ENCODE results near the gene TPRN. TPM values are rescaled to one million over a fixed set of nuclear protein-coding genes. Genes with fewer than 3 reads are reported as not detected.
A peak's percentile ranks its signal among the peaks of the same experiment; 100 is the strongest.

Gene TPRN
- total and polyA plus RNA-seq, 9 of the 15 experiments (the other 6 are each of a cell fraction or from before 2014, with no cell fraction given): 0.31 to 31.9 (median 4.4) TPM

DNA sequence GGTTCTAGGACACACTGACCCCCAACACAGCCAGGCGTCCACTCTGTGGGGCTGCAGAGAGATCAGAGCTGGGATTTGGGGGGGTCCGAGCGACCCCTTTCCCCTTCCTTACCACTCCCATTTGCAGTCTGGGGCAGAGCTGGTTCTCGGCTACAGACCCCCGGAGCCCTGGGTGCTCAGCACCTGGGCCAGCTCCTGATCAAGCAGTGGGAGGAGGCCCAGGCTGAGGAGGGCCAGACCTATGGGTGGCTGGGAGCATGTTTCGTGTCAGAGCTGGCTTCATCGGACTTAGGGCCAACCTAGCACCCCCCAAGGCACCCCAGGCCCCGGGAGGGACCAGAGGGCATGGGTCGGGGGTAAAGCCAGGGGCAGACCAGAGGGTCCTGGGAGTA, 54.0 kb downstream of the TPRN start (continued):
- TF ChIP-seq, protein P1, sequence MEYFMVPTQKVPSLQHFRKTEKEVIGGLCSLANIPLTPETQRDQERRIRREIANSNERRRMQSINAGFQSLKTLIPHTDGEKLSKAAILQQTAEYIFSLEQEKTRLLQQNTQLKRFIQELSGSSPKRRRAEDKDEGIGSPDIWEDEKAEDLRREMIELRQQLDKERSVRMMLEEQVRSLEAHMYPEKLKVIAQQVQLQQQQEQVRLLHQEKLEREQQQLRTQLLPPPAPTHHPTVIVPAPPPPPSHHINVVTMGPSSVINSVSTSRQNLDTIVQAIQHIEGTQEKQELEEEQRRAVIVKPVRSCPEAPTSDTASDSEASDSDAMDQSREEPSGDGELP (CRISPR knock-in tag; IDR thresholded peaks at IDR 0.05; ENCODE audit: borderline replicate concordance): no peak

DNA sequence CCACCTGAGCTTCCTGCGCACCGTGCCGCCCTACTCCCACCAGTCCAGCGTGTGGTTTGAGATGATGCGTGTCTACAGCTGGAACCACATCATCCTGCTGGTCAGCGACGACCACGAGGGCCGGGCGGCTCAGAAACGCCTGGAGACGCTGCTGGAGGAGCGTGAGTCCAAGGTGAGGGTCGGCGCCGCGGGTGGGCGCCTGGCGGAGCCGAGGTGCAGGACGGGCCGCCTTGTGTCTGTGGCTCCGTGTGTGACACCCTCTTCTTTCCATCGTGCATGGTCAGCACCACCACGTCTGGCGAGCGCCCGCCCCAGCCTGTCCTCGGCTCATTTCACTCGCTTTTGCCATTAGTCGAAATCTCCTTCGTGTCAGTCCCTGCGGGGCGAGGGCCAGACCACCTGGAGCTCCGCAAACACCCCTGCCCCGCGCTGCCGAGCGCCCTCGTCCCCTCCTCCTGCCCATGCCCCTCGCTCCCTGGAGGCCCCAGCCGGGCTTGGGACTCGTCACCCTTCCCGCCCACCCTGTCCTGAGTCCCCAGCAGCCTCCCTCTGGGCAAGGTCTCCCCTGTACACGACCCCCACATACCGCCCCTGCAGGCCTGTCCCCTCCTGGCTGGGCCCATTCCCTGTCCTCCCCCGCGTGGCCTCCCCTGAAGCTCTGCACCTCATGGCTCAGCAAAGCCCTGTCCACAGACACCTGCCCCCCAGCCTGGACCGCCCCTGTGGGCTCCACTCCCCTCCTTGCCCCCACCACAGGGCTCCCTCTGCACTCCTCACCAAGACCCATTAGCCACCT, 54.6 kb downstream of the TPRN start:
- H3K27ac ChIP-seq (ENCODE audit: extremely low read depth, low read depth, low read length): no peak overlapping the region
- no peaks in the 10 kb centered on the region for H3K36me3 ChIP-seq (ENCODE audit: control insufficient read depth, insufficient read depth, low read length)
- in situ Hi-C loops (cut with MboI): no loop called here
- peaks cover 14 to 30% of the 10 kb centered on the region in 2 experiments; a peak in 4 of 5 replicates for H3K27me3 ChIP-seq (ENCODE audit: control insufficient read depth in 2 of 2, insufficient read depth in 2 of 2, low read length in 2 of 2)
- no peak overlapping the region for H2AFZ ChIP-seq (ENCODE audit: low read depth, low read length)
- no peak overlapping the region for H3K4me3 ChIP-seq
- H4K20me1 ChIP-seq (replicated peaks; ENCODE audit: control insufficient read depth, insufficient read depth, low read length): 0 out of 2 replicates have a peak, but pooled peaks cover 5% of the 10 kb centered on the region
- BruUV-seq (replicated peaks): no TSS peak
- no peaks in the 10 kb centered on the region for H3K9me1 ChIP-seq (ENCODE audit: control insufficient read depth, insufficient read depth, low read length)
- intact Hi-C loops (cut with micrococcal nuclease): no loop called here
- POLR2A ChIA-PET: interaction anchor here (1.0 kb wide), 1 partner anchor 9 kb away, joined by 5 read pairs; no protein-coding TSS in a partner anchor
- no peak overlapping the region for H3K9ac ChIP-seq (ENCODE audit: insufficient read depth in 1 of 2, low read depth in 2 of 2, low read length in 2 of 2)
- ATAC-seq (no peak), FAIRE-seq (no peak), DNase-seq (ENCODE audit: extremely low read depth in 1 of 4, low spot score in 3 of 4) (peak in 1 of 4 experiments; percentile 9)
- peaks cover 8 to 51% of the 10 kb centered on the region in 2 experiments; a peak in 3 of 5 replicates for H3K4me1 ChIP-seq (replicated peaks in 1 of 2; ENCODE audit: control insufficient read depth in 2 of 2, insufficient read depth in 2 of 2, low read length in 2 of 2)
- 8% methylated on average over 35 of the region's 49 CpGs for WGBS (ENCODE audit: insufficient coverage, low coverage, missing lambda C conversion rate)
- H3K9me3 ChIP-seq (replicated peaks; ENCODE audit: control insufficient read depth, insufficient read depth, low read depth, low read length): no peaks in the 10 kb centered on the region
- H3K79me2 ChIP-seq (ENCODE audit: control insufficient read depth, insufficient read depth, low read length): no peaks in the 10 kb centered on the region
- H3K4me2 ChIP-seq (ENCODE audit: insufficient read depth, low read length): no peak overlapping the region
- CTCF ChIA-PET (ENCODE audit: low intra/inter-chr PET ratio): no interaction called here
- TF ChIP-seq EHMT2 (IDR thresholded peaks at IDR 0.05): peak; percentile 21; the same call in 1 of the 2 replicates
- 0 out of 2 replicates have a peak, but pooled peaks have one; percentile 18 for TF ChIP-seq MIER1 (IDR thresholded peaks at IDR 0.05; ENCODE audit: low read depth)
- no peak for TF ChIP-seq MEF2D (tag; conservative IDR thresholded peaks at IDR 0.05; ENCODE audit: low read depth)
- TF ChIP-seq, protein P2, sequence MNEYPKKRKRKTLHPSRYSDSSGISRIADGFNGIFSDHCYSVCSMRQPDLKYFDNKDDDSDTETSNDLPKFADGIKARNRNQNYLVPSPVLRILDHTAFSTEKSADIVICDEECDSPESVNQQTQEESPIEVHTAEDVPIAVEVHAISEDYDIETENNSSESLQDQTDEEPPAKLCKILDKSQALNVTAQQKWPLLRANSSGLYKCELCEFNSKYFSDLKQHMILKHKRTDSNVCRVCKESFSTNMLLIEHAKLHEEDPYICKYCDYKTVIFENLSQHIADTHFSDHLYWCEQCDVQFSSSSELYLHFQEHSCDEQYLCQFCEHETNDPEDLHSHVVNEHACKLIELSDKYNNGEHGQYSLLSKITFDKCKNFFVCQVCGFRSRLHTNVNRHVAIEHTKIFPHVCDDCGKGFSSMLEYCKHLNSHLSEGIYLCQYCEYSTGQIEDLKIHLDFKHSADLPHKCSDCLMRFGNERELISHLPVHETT (CRISPR knock-in tag; conservative IDR thresholded peaks at IDR 0.05 in 1 of 2, IDR thresholded peaks at IDR 0.05 in 1 of 2): no peak
- TF ChIP-seq, protein P3, sequence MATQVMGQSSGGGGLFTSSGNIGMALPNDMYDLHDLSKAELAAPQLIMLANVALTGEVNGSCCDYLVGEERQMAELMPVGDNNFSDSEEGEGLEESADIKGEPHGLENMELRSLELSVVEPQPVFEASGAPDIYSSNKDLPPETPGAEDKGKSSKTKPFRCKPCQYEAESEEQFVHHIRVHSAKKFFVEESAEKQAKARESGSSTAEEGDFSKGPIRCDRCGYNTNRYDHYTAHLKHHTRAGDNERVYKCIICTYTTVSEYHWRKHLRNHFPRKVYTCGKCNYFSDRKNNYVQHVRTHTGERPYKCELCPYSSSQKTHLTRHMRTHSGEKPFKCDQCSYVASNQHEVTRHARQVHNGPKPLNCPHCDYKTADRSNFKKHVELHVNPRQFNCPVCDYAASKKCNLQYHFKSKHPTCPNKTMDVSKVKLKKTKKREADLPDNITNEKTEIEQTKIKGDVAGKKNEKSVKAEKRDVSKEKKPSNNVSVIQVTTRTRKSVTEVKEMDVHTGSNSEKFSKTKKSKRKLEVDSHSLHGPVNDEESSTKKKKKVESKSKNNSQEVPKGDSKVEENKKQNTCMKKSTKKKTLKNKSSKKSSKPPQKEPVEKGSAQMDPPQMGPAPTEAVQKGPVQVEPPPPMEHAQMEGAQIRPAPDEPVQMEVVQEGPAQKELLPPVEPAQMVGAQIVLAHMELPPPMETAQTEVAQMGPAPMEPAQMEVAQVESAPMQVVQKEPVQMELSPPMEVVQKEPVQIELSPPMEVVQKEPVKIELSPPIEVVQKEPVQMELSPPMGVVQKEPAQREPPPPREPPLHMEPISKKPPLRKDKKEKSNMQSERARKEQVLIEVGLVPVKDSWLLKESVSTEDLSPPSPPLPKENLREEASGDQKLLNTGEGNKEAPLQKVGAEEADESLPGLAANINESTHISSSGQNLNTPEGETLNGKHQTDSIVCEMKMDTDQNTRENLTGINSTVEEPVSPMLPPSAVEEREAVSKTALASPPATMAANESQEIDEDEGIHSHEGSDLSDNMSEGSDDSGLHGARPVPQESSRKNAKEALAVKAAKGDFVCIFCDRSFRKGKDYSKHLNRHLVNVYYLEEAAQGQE (IDR thresholded peaks at IDR 0.05; ENCODE audit: borderline replicate concordance): peak; percentile 87
- TF ChIP-seq, protein P3 (CRISPR knock-in tag; IDR thresholded peaks at IDR 0.05; ENCODE audit: low read depth): 0 out of 2 replicates have a peak, but pooled peaks have one; percentile 58
- 0 out of 2 replicates have a peak, but pooled peaks have one; percentile 14 for TF ChIP-seq ZBTB7A (IDR thresholded peaks at IDR 0.05; ENCODE audit: borderline replicate concordance, control insufficient read depth, low read depth, low read length)
